Measurements from ENCODE around the gene EPB41L3. TPM values are rescaled to one million over a fixed set of nuclear protein-coding genes. Genes with fewer than 3 reads are reported as not detected.

The EPB41L3 gene
- total RNA-seq, 4 donors from 2014 or later, result 27.3 to 40.4 (median 34.6) TPM

- Histone ChIP-seq H3K4me1 (no peaks in the 10 kb centered on the region), H3K27me3 (no peaks in the 10 kb centered on the region), H3K27ac (no peak overlapping the region), H3K9me3 (no peaks in the 10 kb centered on the region), H3K4me3 (replicated peaks in 1 of 3) (no peak overlapping the region), H3K36me3 (no peaks in the 10 kb centered on the region)
- no peak for DNase-seq
- intact Hi-C loops (cut with DNase I), result no loop called here
- WGBS, 2 donors, result 62 to 65% methylated on average over 8 of the region's 8 CpGs
- TF ChIP-seq CTCF (IDR thresholded peaks at IDR 0.05) (no peak), POLR2A (IDR thresholded peaks at IDR 0.05) (no peak)
Measured at GRCh38 chr18:5431836-5432575, 111.8 kb downstream of the EPB41L3 start.

GRCh38 chr18:5430131-5430530 lies 113.7 kb downstream of the EPB41L3 start:
- intact Hi-C loops (cut with DNase I), result no loop called here

GRCh38 chr18:5429681-5430080 lies 114.1 kb downstream of the EPB41L3 start:
- TF ChIP-seq CTCF (IDR thresholded peaks at IDR 0.05) (no peak), POLR2A (IDR thresholded peaks at IDR 0.05) (no peak)
- intact Hi-C loops (cut with DNase I), result no loop called here
- 84 to 90% methylated on average over 7 of the region's 7 CpGs for WGBS, 2 donors
- no peaks in the 10 kb centered on the region for H3K4me1 ChIP-seq
- H3K9me3 ChIP-seq, result no peaks in the 10 kb centered on the region
- H3K27me3 ChIP-seq, result no peaks in the 10 kb centered on the region
- no peak for DNase-seq
- H3K27ac ChIP-seq, result no peak overlapping the region
- no peak overlapping the region for H3K4me3 ChIP-seq (replicated peaks in 1 of 3)
- no peaks in the 10 kb centered on the region for H3K36me3 ChIP-seq

More at GRCh38 chr18:5430131-5430530, 113.7 kb downstream of the EPB41L3 start:
- H3K27ac ChIP-seq, result no peak overlapping the region
- no peaks in the 10 kb centered on the region for H3K36me3 ChIP-seq
- no peak for DNase-seq
- no peaks in the 10 kb centered on the region for H3K4me1 ChIP-seq
- 58 to 64% methylated on average over 7 of the region's 7 CpGs for WGBS, 2 donors
- H3K4me3 ChIP-seq (replicated peaks in 1 of 3), result no peak overlapping the region
- H3K27me3 ChIP-seq, result no peaks in the 10 kb centered on the region
- TF ChIP-seq CTCF (IDR thresholded peaks at IDR 0.05), result no peak
- no peak for TF ChIP-seq POLR2A (IDR thresholded peaks at IDR 0.05)
- H3K9me3 ChIP-seq, result no peaks in the 10 kb centered on the region

- no peak for DNase-seq
- Histone ChIP-seq H3K4me1 (no peaks in the 10 kb centered on the region), H3K27me3 (no peaks in the 10 kb centered on the region), H3K9me3 (no peaks in the 10 kb centered on the region), H3K27ac (no peak overlapping the region), H3K36me3 (no peaks in the 10 kb centered on the region), H3K4me3 (replicated peaks in 1 of 3) (no peak overlapping the region)
- intact Hi-C loops (cut with DNase I), result no loop called here
- WGBS, 2 donors, result 75 to 91% methylated on average over 2 of the region's 2 CpGs
- TF ChIP-seq POLR2A (IDR thresholded peaks at IDR 0.05), result no peak
- no peak for TF ChIP-seq CTCF (IDR thresholded peaks at IDR 0.05)
Measured at GRCh38 chr18:5425721-5426120, 118.1 kb downstream of the EPB41L3 start.

GRCh38 chr18:5424903-5425664 lies 118.7 kb downstream of the EPB41L3 start:
- Histone ChIP-seq H3K27me3 (no peaks in the 10 kb centered on the region), H3K4me1 (no peaks in the 10 kb centered on the region), H3K4me3 (replicated peaks in 1 of 3) (no peak overlapping the region), H3K36me3 (no peaks in the 10 kb centered on the region), H3K27ac (no peak overlapping the region), H3K9me3 (no peaks in the 10 kb centered on the region)
- intact Hi-C loops (cut with DNase I), result no loop called here
- no peak for DNase-seq
- TF ChIP-seq CTCF (IDR thresholded peaks at IDR 0.05), result peak in 2 of 6 experiments; percentile 13 to 33
- TF ChIP-seq POLR2A (IDR thresholded peaks at IDR 0.05), result no peak
- 71 to 72% methylated on average over 6 of the region's 6 CpGs for WGBS, 2 donors

Measured in thyroid gland (tissue), 4 donors.